Neural cell (in vitro differentiated cells): ENCODE data around the gene RPL27A. TPM values are rescaled to one million over a fixed set of nuclear protein-coding genes. Genes with fewer than 3 reads are reported as not detected.

Experiments
- H2AFZ ChIP-seq: fragments of 200-600, 300-800 bp; sonication (generic), shearing (Covaris generic); 2 replicates; pipeline ENCODE4 v1.6.0; 2014; ENCODE audit warnings: low read depth, mild to moderate bottlenecking, antibody characterized with exemption, low read length, moderate library complexity
- H3F3A ChIP-seq: fragments of 200-600 bp; shearing (Covaris generic); 2 replicates; pipeline ENCODE4 v1.6.1; 2016; ENCODE audit warnings: mild to moderate bottlenecking, moderate library complexity, mixed read lengths, antibody characterized with exemption, low read length; ENCODE audit not compliant: insufficient read depth, poor library complexity, severe bottlenecking
- H3K27ac ChIP-seq: fragments of 200-600, 300-800 bp; sonication (generic), shearing (Covaris generic); 2 replicates; pipeline ENCODE4 v1.5.1; 2014; ENCODE audit warnings: mild to moderate bottlenecking, low read length, moderate library complexity
- H3K27me3 ChIP-seq: fragments of 300-800, 200-600 bp; sonication (generic), shearing (Covaris generic); 2 replicates; pipeline ENCODE4 v1.6.0; 2014; ENCODE audit warnings: mild to moderate bottlenecking, low read depth, low read length, moderate library complexity; ENCODE audit not compliant: insufficient read depth
- H3K36me3 ChIP-seq: fragments of 300-800, 200-600 bp; sonication (generic), shearing (Covaris generic); 2 replicates; pipeline ENCODE4 v1.5.1; 2014; ENCODE audit warnings: mild to moderate bottlenecking, antibody characterized with exemption, low read length, moderate library complexity; ENCODE audit not compliant: insufficient read depth
- H3K4me2 ChIP-seq: fragments of 300-800, 200-600 bp; sonication (generic), shearing (Covaris generic); 2 replicates; pipeline ENCODE4 v1.6.0; 2014; ENCODE audit warnings: mild to moderate bottlenecking, low read length
- H3K4me3 ChIP-seq: fragments of 300-800, 200-600 bp; sonication (generic), shearing (Covaris generic); 2 replicates; pipeline ENCODE4 v1.5.1; 2014; ENCODE audit warnings: mild to moderate bottlenecking, low read length, moderate library complexity
- H3K79me2 ChIP-seq: fragments of 200-600 bp; shearing (Covaris generic); replicated peaks from 2 replicates; pipeline ENCODE4 v1.6.0; 2014; ENCODE audit warnings: mild to moderate bottlenecking, low read length, moderate library complexity; ENCODE audit not compliant: insufficient read depth
- H3K9ac ChIP-seq: fragments of 300-800, 200-600 bp; sonication (generic), shearing (Covaris generic); 2 replicates; pipeline ENCODE4 v1.6.1; 2016; ENCODE audit warnings: mild to moderate bottlenecking, low read length, mixed read lengths
- H3K9me2 ChIP-seq: fragments of 200-600 bp; shearing (Covaris generic); 2 replicates; pipeline ENCODE4 v1.6.1; 2016; ENCODE audit warnings: mild to moderate bottlenecking, low read length, mixed read lengths; ENCODE audit not compliant: insufficient read depth
- H3K9me3 ChIP-seq: fragments of 200-600, 300-800 bp; sonication (generic), shearing (Covaris generic); 2 replicates; pipeline ENCODE4 v1.6.1; 2016; ENCODE audit warnings: mild to moderate bottlenecking, mixed run types, low read length, moderate library complexity, mixed read lengths
- H4K20me1 ChIP-seq: fragments of 200-600 bp; shearing (Covaris generic); 2 replicates; pipeline ENCODE4 v1.6.1; 2016; ENCODE audit warnings: mild to moderate bottlenecking, mixed run types; ENCODE audit not compliant: insufficient read depth
- CTCF ChIP-seq: fragments of 450-650 bp; IDR thresholded peaks from 2 replicates; pipeline ENCODE4 v1.5.1; 2014; ENCODE audit warnings: antibody characterized with exemption, mild to moderate bottlenecking, moderate library complexity; ENCODE audit not compliant: poor library complexity, severe bottlenecking
- EP300 ChIP-seq: fragments of 450-650 bp; conservative IDR thresholded peaks from 2 replicates; pipeline ENCODE4 v1.6.1; 2014; ENCODE audit warnings: antibody characterized with exemption, mild to moderate bottlenecking, moderate library complexity; ENCODE audit not compliant: poor library complexity, severe bottlenecking
- EZH2 ChIP-seq: fragments of 200-600, 300-800 bp; shearing (Covaris generic), sonication (generic); IDR thresholded peaks from 2 replicates; pipeline ENCODE4 v1.6.1; 2014; ENCODE audit warnings: antibody characterized with exemption, low read length, borderline replicate concordance, mild to moderate bottlenecking; ENCODE audit not compliant: insufficient read depth, poor library complexity, severe bottlenecking
- MXI1 ChIP-seq: fragments of 450-650 bp; conservative IDR thresholded peaks from 2 replicates; pipeline ENCODE4 v1.6.1; 2014; ENCODE audit warnings: antibody characterized with exemption, mild to moderate bottlenecking; ENCODE audit not compliant: poor library complexity, severe bottlenecking
- POLR2AphosphoS5 ChIP-seq: IDR thresholded peaks from 2 replicates; pipeline ENCODE4 v1.6.1; 2012
- RAD21 ChIP-seq: fragments of 450-650 bp; conservative IDR thresholded peaks from 2 replicates; pipeline ENCODE4 v1.6.1; 2014; ENCODE audit warnings: antibody characterized with exemption, mild to moderate bottlenecking, moderate library complexity
- REST ChIP-seq: IDR thresholded peaks from 2 replicates; pipeline ENCODE4 v1.6.1; 2012; ENCODE audit warnings: borderline replicate concordance
- SMC3 ChIP-seq: fragments of 450-650 bp; conservative IDR thresholded peaks from 2 replicates; pipeline ENCODE4 v1.6.1; 2014; ENCODE audit warnings: antibody characterized with exemption, mild to moderate bottlenecking, moderate library complexity; ENCODE audit not compliant: poor library complexity
- TAF1 ChIP-seq: IDR thresholded peaks from 2 replicates; pipeline ENCODE4 v1.6.1; 2012; ENCODE audit warnings: low read depth
- polyA plus RNA-seq: library from polyadenylated mRNA; depleted of rRNA; stranded (reverse); fragments of >200 nt; gene quantifications from 2 replicates; pipeline ENCODE4 v1.2.3, GENCODE V29; 2014

RPL27A gene
- polyA plus RNA-seq, 1 donor from 2014 or later: 700 TPM

GRCh38 chr11:8724682-8725081, 42.1 kb downstream of the RPL27A start:
- Histone ChIP-seq H4K20me1 (no peaks in the 10 kb centered on the region), H3K79me2 (no peaks in the 10 kb centered on the region), H3K9me3 (no peaks in the 10 kb centered on the region), H3K36me3 (no peaks in the 10 kb centered on the region), H2AFZ (no peak overlapping the region), H3K9ac (no peak overlapping the region), H3K27ac (no peak overlapping the region), H3K9me2 (no peaks in the 10 kb centered on the region), H3K4me2 (no peak overlapping the region), H3K4me3 (no peak overlapping the region), H3K27me3 (no peaks in the 10 kb centered on the region), H3F3A (no peaks in the 10 kb centered on the region)
- TF ChIP-seq TAF1: no peak
- TF ChIP-seq RAD21: no peak
- TF ChIP-seq EP300: no peak
- TF ChIP-seq REST: no peak
- no peak for TF ChIP-seq MXI1
- no peak for TF ChIP-seq EZH2
- TF ChIP-seq CTCF: no peak
- TF ChIP-seq POLR2AphosphoS5: no peak
- no peak for TF ChIP-seq SMC3

- Histone ChIP-seq H3K4me2 (no peak overlapping the region), H3K4me3 (no peak overlapping the region), H3K27ac (no peak overlapping the region), H3K27me3 (no peaks in the 10 kb centered on the region), H3K9me3 (no peaks in the 10 kb centered on the region), H3K9me2 (no peaks in the 10 kb centered on the region), H3K36me3 (no peaks in the 10 kb centered on the region), H2AFZ (no peak overlapping the region), H3F3A (no peaks in the 10 kb centered on the region), H3K9ac (no peak overlapping the region), H4K20me1 (no peaks in the 10 kb centered on the region), H3K79me2 (no peaks in the 10 kb centered on the region)
- TF ChIP-seq RAD21 (no peak), EP300 (no peak), EZH2 (no peak), POLR2AphosphoS5 (no peak), SMC3 (no peak), REST (no peak), MXI1 (no peak), CTCF (no peak), TAF1 (no peak)
Observed at GRCh38 chr11:8726395-8726794, 43.8 kb downstream of the RPL27A start.
